IMR-90 (cell line): ENCODE results near the gene HOXB6. TPM values are rescaled to one million over a fixed set of nuclear protein-coding genes. Genes with fewer than 3 reads are reported as not detected.

Experiments used
- ATAC-seq: fragments of 200-7000 bp; cut with Tn5 transposase; 2 replicates; pipeline ENCODE4 v1.9.1; 2020; ENCODE audit warnings: low read depth, mild to moderate bottlenecking, moderate library complexity
- BruUV-seq: library from RNA; stranded (reverse); fragments of 400-500 nt; replicated peaks from 2 replicates; lab custom pipeline; 2021; lab: Mats Ljungman, UMichigan
- CTCF ChIA-PET: fragments of 300-600 bp; formaldehyde crosslinking; extraction: SDS; loops from one replicate; lab custom pipeline; 2021; ENCODE audit warnings: antibody characterized with exemption; lab: Yijun Ruan, JAX
- POLR2A ChIA-PET: fragments of 300-600 bp; sonication (Branson Sonifier 250); formaldehyde crosslinking; loops from one replicate; lab custom pipeline; 2022; ENCODE audit warnings: antibody characterized with exemption; ENCODE audit not compliant: unreplicated experiment; lab: Charles Lee
- DNase-seq: peaks from one replicate; pipeline ENCODE4 v3.0.0; 2013
- H2AFZ ChIP-seq: replicated peaks from 2 replicates; pipeline ENCODE3; 2013; ENCODE audit warnings: low read length, mild to moderate bottlenecking; ENCODE audit not compliant: poor library complexity
- H2AK5ac ChIP-seq: 2 replicates; pipeline ENCODE4 v1.6.1; 2013; ENCODE audit warnings: low read depth, low read length, inconsistent platforms
- H2AK9ac ChIP-seq: replicated peaks from 2 replicates; pipeline ENCODE3; 2013; ENCODE audit warnings: mild to moderate bottlenecking, low read depth, low read length, moderate library complexity; ENCODE audit not compliant: poor library complexity
- H2BK120ac ChIP-seq: 2 replicates; pipeline ENCODE4 v1.6.1; 2013; ENCODE audit warnings: low read depth, low read length, inconsistent platforms
- H2BK15ac ChIP-seq: 3 replicates; pipeline ENCODE4 v1.6.1; 2013; ENCODE audit warnings: low read depth, low read length, inconsistent platforms
- H2BK20ac ChIP-seq: 2 replicates; pipeline ENCODE4 v1.6.1; 2013; ENCODE audit warnings: low read depth, mild to moderate bottlenecking, inconsistent platforms, low read length, moderate library complexity
- H2BK5ac ChIP-seq: 2 replicates; pipeline ENCODE4 v1.6.1; 2013; ENCODE audit warnings: mild to moderate bottlenecking, low read depth, low read length, inconsistent platforms; ENCODE audit not compliant: poor library complexity, severe bottlenecking
- H3K14ac ChIP-seq: replicated peaks from 2 replicates; pipeline ENCODE4 v1.6.1; 2013; ENCODE audit warnings: low read depth, low read length, inconsistent platforms
- H3K18ac ChIP-seq: 2 replicates; pipeline ENCODE4 v1.6.1; 2013; ENCODE audit warnings: low read depth, low read length, control low read depth
- H3K23ac ChIP-seq: 2 replicates; pipeline ENCODE4 v1.6.1; 2013; ENCODE audit warnings: low read depth, low read length, inconsistent platforms
- H3K27ac ChIP-seq: 2 replicates; pipeline ENCODE4 v1.5.1; 2013; ENCODE audit warnings: mild to moderate bottlenecking, control low read depth, low read length; ENCODE audit not compliant: insufficient read depth
- H3K27me3 ChIP-seq: 2 replicates; pipeline ENCODE4 v1.6.1; 2013; ENCODE audit warnings: low read length; ENCODE audit not compliant: control insufficient read depth, insufficient read depth
- H3K36me3 ChIP-seq: 2 replicates; pipeline ENCODE4 v1.6.1; 2013; ENCODE audit warnings: low read length, mixed read lengths; ENCODE audit not compliant: control insufficient read depth, insufficient read depth
- H3K4ac ChIP-seq: 2 replicates; pipeline ENCODE4 v1.6.1; 2013; ENCODE audit warnings: low read depth, low read length, inconsistent platforms
- H3K4me1 ChIP-seq: 2 replicates; pipeline ENCODE4 v1.6.1; 2013; ENCODE audit warnings: low read length, mixed read lengths; ENCODE audit not compliant: control insufficient read depth, insufficient read depth
- H3K4me2 ChIP-seq: 2 replicates; pipeline ENCODE4 v1.6.1; 2013; ENCODE audit warnings: low read depth, mild to moderate bottlenecking, control low read depth, low read length, moderate library complexity
- H3K4me3 ChIP-seq: 2 replicates; pipeline ENCODE4 v1.5.1; 2013; ENCODE audit warnings: low read depth, mild to moderate bottlenecking, control low read depth, low read length, moderate library complexity; ENCODE audit not compliant: insufficient read depth
- H3K56ac ChIP-seq: 2 replicates; pipeline ENCODE4 v1.6.1; 2013; ENCODE audit warnings: low read length, inconsistent platforms; ENCODE audit not compliant: insufficient read depth; ENCODE audit errors: extremely low read depth
- H3K79me1 ChIP-seq, 2 experiments: 2 replicates each; pipeline ENCODE4 v1.6.1; 2013; ENCODE audit warnings: low read length in 2 of 2, inconsistent platforms in 1 of 2, low read depth in 1 of 2
- H3K9ac ChIP-seq: 2 replicates; pipeline ENCODE4 v1.6.1; 2013; ENCODE audit warnings: low read depth, low read length, control low read depth
- H3K9me1 ChIP-seq: 2 replicates; pipeline ENCODE4 v1.6.1; 2013; ENCODE audit warnings: low read length, inconsistent platforms; ENCODE audit not compliant: insufficient read depth
- H3K9me3 ChIP-seq: 2 replicates; pipeline ENCODE4 v1.6.1; 2013; ENCODE audit warnings: low read length; ENCODE audit not compliant: control insufficient read depth, insufficient read depth
- H4K20me1 ChIP-seq: 2 replicates; pipeline ENCODE4 v1.6.1; 2013; ENCODE audit warnings: low read length, inconsistent platforms; ENCODE audit not compliant: insufficient read depth
- H4K5ac ChIP-seq: 2 replicates; pipeline ENCODE4 v1.6.1; 2013; ENCODE audit warnings: mild to moderate bottlenecking, low read depth, low read length, control low read depth
- H4K8ac ChIP-seq, 2 experiments: 2 replicates each; pipeline ENCODE4 v1.6.1; 2013; ENCODE audit warnings: low read depth in 2 of 2, low read length in 2 of 2, control low read depth in 1 of 2, inconsistent platforms in 1 of 2
- H4K91ac ChIP-seq: 2 replicates; pipeline ENCODE4 v1.6.1; 2013; ENCODE audit warnings: low read depth, low read length, inconsistent platforms; ENCODE audit not compliant: insufficient read depth
- BHLHE40 ChIP-seq: fragments of 150-350 bp; IDR thresholded peaks from 2 replicates; pipeline ENCODE4 v1.6.1; 2016; ENCODE audit warnings: mild to moderate bottlenecking, low read depth, low read length
- CHD1 ChIP-seq: IDR thresholded peaks from 2 replicates; pipeline ENCODE4 v1.6.1; 2012; ENCODE audit warnings: low read depth, low read length, improper control_type of control experiment
- CTCF ChIP-seq: conservative IDR thresholded peaks from 2 replicates; pipeline ENCODE4 v1.5.1; 2012; ENCODE audit warnings: mild to moderate bottlenecking, low read depth, low read length, improper control_type of control experiment
- MAFK ChIP-seq: IDR thresholded peaks from 2 replicates; pipeline ENCODE4 v1.6.1; 2012; ENCODE audit warnings: low read depth, low read length, improper control_type of control experiment
- MXI1 ChIP-seq: IDR thresholded peaks from 2 replicates; pipeline ENCODE4 v1.6.1; 2012; ENCODE audit warnings: low read depth, mild to moderate bottlenecking, low read length, moderate library complexity, borderline replicate concordance
- NFE2L2 ChIP-seq: fragments of 150-350 bp; IDR thresholded peaks from 2 replicates; pipeline ENCODE4 v1.6.1; 2016; ENCODE audit warnings: low read depth, mild to moderate bottlenecking, low read length
- POLR2A ChIP-seq: IDR thresholded peaks from 2 replicates; pipeline ENCODE4 v1.6.1; 2012; ENCODE audit warnings: mild to moderate bottlenecking, low read depth, low read length
- RAD21 ChIP-seq: IDR thresholded peaks from 2 replicates; pipeline ENCODE4 v1.6.1; 2012; ENCODE audit warnings: low read length, improper control_type of control experiment
- SMC3 ChIP-seq: fragments of 150-350 bp; IDR thresholded peaks from 2 replicates; pipeline ENCODE4 v1.6.1; 2016; ENCODE audit warnings: low read depth, mild to moderate bottlenecking, antibody characterized with exemption, low read length, moderate library complexity
- USF2 ChIP-seq: fragments of 150-350 bp; IDR thresholded peaks from 2 replicates; pipeline ENCODE4 v1.6.1; 2017; ENCODE audit warnings: mild to moderate bottlenecking, antibody characterized with exemption, low read length, low read depth
- WGBS, 2 experiments: methylation state at CpG; one replicate each; pipeline versions ENCODE4 v1.1.5 to v1.1.7; 2013; ENCODE audit warnings: missing lambda C conversion rate in 2 of 2; ENCODE audit not compliant: insufficient read length in 1 of 2; ENCODE audit errors: extremely low coverage in 2 of 2; 5-methylcytosine and 5-hydroxymethylcytosine counted together
- dilution Hi-C: fragments of 300-500 bp; cut with HindIII; formaldehyde crosslinking; loops from one replicate; pipeline ENCODE4 v1.14.3; 2018; ENCODE audit warnings: low sequenced_read_pairs; ENCODE audit not compliant: unreplicated experiment
- in situ Hi-C: fragments of 300-500 bp; cut with MboI; formaldehyde crosslinking; loops from 3 replicates; pipeline ENCODE4 v1.14.3; 2019; ENCODE audit warnings: low sequenced_read_pairs, inconsistent platforms, mixed read lengths
- intact Hi-C: fragments of 100-400 bp; cut with micrococcal nuclease; formaldehyde crosslinking; loops from 2 replicates; pipeline ENCODE4 v1.10.0; 2022
- polyA plus RNA-seq, 3 experiments: library from polyadenylated mRNA; depleted of rRNA; stranded (reverse); fragments of >200 nt; gene quantifications; 2 replicates each; pipeline ENCODE4 v1.2.3, GENCODE V29; 2012; ENCODE audit warnings: low replicate concordance in 1 of 3
- total RNA-seq: library from RNA; depleted of rRNA; stranded (reverse); fragments of >200 nt; gene quantifications from 2 replicates; pipeline ENCODE4 v1.2.3, GENCODE V29; 2012

The HOXB6 gene
- total and polyA plus RNA-seq, 2 of the 4 experiments (the other 2 are of a cell fraction) = 11.1 to 42.2 TPM

- Histone ChIP-seq H2AK9ac (peak overlapping the region; percentile 91), H3K27me3 (no peaks in the 10 kb centered on the region), H2AFZ (no peak overlapping the region), H3K36me3 (peaks cover 32% of the 10 kb centered on the region; the same call in 1 of the 2 replicates), H2BK5ac (peak overlapping the region; percentile 95), H3K56ac (peak overlapping the region; percentile 91), H4K91ac (peak overlapping the region; percentile 68), H3K4me3 (peak overlapping the region; percentile 30), H2AK5ac (peak overlapping the region; percentile 81; the same call in 1 of the 2 replicates), H3K18ac (peak overlapping the region; percentile 89), H3K9me1 (peaks cover 4% of the 10 kb centered on the region), H3K9me3 (no peaks in the 10 kb centered on the region), H2BK20ac (peak overlapping the region; percentile 73; the same call in 1 of the 2 replicates), H2BK15ac (peak overlapping the region; percentile 33; the same call in 1 of the 3 replicates), H3K27ac (peak overlapping the region; percentile 93), H3K4me1 (peaks cover 68% of the 10 kb centered on the region), H4K5ac (peak overlapping the region; percentile 95), H4K20me1 (peaks cover 21% of the 10 kb centered on the region), H3K4me2 (peak overlapping the region; percentile 92), H4K8ac (peak overlapping the region; percentile 62 to 74), H3K4ac (peak overlapping the region; percentile 98), H2BK120ac (peak overlapping the region; percentile 87), H3K79me1 (peaks cover 0 to 12% of the 10 kb centered on the region in 2 experiments; a peak in 2 of 4 replicates), H3K9ac (peak overlapping the region; percentile 95), H3K14ac (peak overlapping the region; percentile 98), H3K23ac (peak overlapping the region; percentile 99)
- no peak for TF ChIP-seq CTCF
- TF ChIP-seq SMC3 = no peak
- TF ChIP-seq POLR2A = no peak
- no peak for TF ChIP-seq BHLHE40
- TF ChIP-seq MXI1 = no peak
- no peak for TF ChIP-seq CHD1
- TF ChIP-seq MAFK = no peak
- no peak for TF ChIP-seq NFE2L2
- no peak for TF ChIP-seq USF2
- TF ChIP-seq RAD21 = no peak
- DNase-seq (no peak), ATAC-seq (no peak)
- 0% methylated on average over 1 of the region's 2 CpGs; no CpG with 5 or more reads in 1 of the 2 experiments for WGBS, 2 experiments
- CTCF ChIA-PET = no interaction called here
- dilution Hi-C loops (no loop called here), intact Hi-C loops (no loop called here), in situ Hi-C loops (no loop called here)
- POLR2A ChIA-PET = no interaction called here
- BruUV-seq = no TSS peak
These were observed 46.0 kb downstream of the HOXB6 start for GRCh38 chr17:48558831-48559121.
